ENCODE measurements around the gene RSPH10B2. TPM values are rescaled to one million over a fixed set of nuclear protein-coding genes. Genes with fewer than 3 reads are reported as not detected.
"Not testable (repeated sequence)": the region's sequence is repeated elsewhere in the genome, so short reads cannot be mapped to it uniquely, and the experiment has no call there.

The RSPH10B2 gene
- total RNA-seq: 0.89 TPM

DNA sequence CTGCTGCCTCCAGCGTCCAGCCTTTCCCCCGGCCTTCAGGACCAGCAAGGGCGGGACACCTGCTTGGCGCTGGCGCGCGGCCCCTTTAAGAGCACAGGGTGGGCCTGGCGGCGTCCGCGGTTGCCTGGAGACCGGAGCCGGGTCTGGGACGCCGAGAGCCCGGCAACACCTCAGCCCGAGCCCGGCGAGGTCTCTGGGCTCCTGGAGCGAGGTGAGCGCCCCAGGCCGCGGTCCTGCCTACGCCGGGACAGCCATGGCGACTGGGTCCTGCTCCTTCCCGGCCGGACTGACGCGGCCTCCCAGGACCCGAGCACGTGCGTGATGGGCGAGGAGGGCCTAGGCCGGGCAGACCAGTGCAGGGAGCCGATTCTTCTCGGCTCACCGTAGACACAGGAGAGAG is at the start of gene RSPH10B2:
TSS of gene RSPH10B2 (plus strand) at position 140 of the 400 bp plus-strand sequence. CDS start 3,575 bp downstream, outside the sequence.
- ATAC-seq: peak; percentile 67
- DNase-seq (ENCODE audit: low spot score); intact Hi-C loops (cut with DNase I): not testable (repeated sequence)

DNA sequence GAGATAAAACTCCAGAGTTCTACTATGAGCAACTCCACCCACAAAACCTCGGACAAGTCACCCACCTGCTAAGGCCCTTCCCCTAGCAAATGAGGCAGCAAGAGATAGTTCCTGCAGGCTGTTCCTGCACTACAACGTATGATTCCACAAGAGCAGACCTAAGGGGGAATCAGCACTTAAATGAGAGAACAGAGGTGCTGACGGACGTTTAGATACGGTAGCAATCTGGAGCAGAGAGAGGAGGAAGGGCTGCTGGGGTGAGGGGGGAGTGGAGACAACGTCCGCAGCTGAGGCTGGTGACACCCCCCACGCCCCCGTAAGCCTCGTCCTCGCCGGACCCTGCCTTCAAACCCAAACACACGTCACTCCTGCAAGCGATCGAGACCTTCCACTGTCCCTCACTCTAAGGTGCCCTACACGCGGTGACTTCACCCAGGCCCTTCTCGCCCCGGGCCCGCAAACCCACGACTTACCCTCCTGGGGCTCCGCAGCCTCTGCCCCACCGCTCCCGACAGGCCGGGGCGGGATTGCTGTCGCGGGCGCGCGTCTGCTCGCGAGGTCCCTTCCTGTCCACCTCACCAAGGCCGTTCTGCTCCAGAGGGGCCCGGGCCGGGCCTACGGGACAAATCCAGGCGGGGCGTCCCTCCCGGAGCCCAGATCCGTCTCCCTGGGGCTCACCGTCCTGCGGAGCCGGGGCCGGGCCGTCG is 47.8 kb upstream of the RSPH10B2 start:
- ATAC-seq (no peak), DNase-seq (ENCODE audit: low spot score) (peak; percentile 63)
- intact Hi-C loops (cut with DNase I): no loop called here

DNA sequence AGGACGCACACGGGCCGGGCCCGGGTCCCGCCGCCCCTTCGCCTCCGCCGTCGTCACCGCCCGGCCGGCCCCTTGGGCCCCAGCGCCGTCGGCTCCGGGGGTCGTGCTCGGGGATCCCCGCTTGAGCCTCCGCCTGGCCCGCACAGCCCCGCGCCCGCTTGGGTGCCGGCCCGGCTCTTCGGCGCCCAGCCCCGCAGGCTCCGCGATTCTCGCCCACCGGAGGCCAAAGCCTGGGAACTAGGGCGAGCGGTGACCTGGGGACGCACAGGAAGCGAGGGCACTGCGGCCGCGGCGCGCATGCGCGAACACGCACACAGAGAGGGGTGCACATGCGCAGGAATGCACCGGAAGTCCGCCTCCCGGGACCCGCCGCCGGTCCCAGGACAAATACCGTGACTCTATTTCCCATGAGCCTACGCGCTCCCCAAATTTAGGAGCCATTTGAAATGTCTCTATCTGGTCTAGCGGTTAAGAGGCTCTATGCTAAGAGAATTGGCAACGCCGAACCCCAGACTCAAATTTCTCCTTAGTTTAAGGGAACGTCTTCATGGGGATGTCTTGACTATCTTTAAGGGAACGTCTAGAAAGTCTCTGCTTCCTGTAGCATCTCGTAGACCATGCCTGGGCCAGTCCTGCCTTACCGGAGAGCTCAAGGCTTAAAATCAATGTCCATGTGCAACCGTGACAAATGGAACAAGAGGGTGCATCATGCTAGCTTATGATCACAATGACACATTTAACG is 47.1 kb upstream of the RSPH10B2 start, which contains the start of gene ZNF12:
TSS of gene ZNF12 (minus strand) at position 282 of the 742 bp plus-strand sequence. CDS start 1,774 bp downstream, outside the sequence.
- DNase-seq (ENCODE audit: low spot score): peak; percentile 98
- intact Hi-C loops (cut with DNase I): no loop called here
- peak; percentile 100 for ATAC-seq

- intact Hi-C loops (cut with DNase I): no loop called here
- no peak for ATAC-seq
Observed at GRCh38 chr7:6708304-6708703, 45.6 kb upstream of the RSPH10B2 start.

GRCh38 chr7:6709808-6710207 is 44.1 kb upstream of the RSPH10B2 start:
- DNase-seq (ENCODE audit: low spot score) (no peak), ATAC-seq (no peak)
- intact Hi-C loops (cut with DNase I): no loop called here

More at GRCh38 chr7:6708304-6708703, 45.6 kb upstream of the RSPH10B2 start:
- DNase-seq (ENCODE audit: low spot score): no peak

- intact Hi-C loops (cut with DNase I): no loop called here
- DNase-seq (ENCODE audit: low spot score) (no peak), ATAC-seq (no peak)
Observed at GRCh38 chr7:6714360-6714759, 39.5 kb upstream of the RSPH10B2 start.

DNA sequence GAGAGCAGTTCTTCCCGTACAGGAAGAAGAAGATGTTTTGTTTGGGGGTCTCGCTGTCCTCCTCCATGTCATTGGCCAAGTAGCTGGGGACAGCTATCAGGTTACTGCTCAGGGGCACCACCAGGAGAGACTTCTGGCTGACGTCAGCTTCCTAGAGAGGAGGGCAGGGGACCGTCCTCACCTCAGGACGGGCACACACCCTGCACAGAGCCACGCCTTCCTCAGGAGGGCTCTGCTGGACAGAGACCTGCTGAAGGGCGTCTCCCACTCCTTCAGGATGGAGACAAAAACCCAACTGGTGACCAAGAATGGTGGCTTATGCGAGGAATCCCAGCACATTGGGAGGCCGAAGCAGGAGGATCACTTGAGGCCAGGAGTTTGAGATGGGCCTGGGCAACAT is 38.0 kb upstream of the RSPH10B2 start:
- ATAC-seq; DNase-seq (ENCODE audit: low spot score); intact Hi-C loops (cut with DNase I): not testable (repeated sequence)

DNA sequence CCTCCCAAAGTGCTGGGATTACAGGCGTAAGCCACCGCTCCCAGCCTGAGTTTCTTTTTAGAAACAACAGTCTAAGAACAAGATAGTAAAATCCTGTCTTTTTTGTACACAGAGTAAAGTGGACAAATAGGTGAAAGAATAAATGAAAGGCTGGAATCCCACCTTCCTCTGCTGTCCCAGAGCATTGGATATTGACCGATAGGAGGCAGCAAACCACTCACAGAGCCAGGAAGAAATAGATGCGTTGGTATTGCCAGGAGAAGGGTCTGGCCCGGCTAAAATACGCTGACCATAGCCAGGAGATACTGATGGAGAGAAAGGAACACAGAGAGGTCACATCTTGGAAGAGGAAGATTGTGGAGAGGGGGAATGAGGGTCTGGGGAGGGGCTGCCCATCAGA is 35.8 kb upstream of the RSPH10B2 start:
- DNase-seq (ENCODE audit: low spot score): no peak
- ATAC-seq: no peak
- intact Hi-C loops (cut with DNase I): no loop called here

DNA sequence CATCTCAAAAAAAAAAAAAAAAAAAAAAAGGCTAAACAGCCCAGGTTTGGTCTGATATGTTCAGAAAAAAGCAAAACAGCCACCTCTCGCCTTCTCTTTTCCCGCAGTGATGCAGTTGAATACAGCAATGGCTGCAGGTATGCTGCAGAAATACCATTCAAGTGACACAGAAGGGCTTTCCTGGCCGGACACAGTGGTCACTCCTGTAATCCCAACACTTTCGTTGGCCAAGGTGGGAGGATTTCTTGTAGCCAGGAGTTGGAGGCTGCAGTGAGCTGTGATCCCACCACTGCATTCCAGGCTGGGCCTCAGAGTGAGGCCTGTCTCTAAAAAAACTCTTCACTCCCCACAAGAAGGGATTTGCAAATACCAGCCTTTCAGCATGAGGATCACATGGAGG is 29.6 kb upstream of the RSPH10B2 start:
- ATAC-seq; DNase-seq (ENCODE audit: low spot score); intact Hi-C loops (cut with DNase I): not testable (repeated sequence)

DNA sequence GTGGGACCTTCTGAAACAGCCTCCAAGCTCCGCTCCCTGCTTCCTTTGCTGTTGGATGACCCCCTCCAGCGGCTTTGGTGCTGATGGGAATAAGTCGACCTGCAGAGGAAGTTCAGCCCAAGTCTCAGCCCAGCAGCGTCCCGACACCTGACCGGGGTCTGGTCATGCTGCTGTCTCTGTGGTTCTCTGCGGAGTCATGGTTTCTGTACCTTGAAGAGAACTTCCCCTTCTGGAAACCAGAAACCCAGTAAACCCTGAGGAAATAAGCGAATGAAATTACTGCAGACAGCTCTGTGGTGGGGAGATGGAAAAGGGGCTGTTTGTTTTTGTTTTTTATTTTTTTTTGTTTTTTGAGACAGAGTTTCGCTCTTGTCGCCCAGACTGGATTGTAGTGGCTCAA is 28.9 kb upstream of the RSPH10B2 start:
- ATAC-seq (no peak), DNase-seq (ENCODE audit: low spot score) (no peak)
- intact Hi-C loops (cut with DNase I): no loop called here

GRCh38 chr7:6726341-6726740 is 27.6 kb upstream of the RSPH10B2 start:
- ATAC-seq; intact Hi-C loops (cut with DNase I); DNase-seq (ENCODE audit: low spot score): not testable (repeated sequence)

GRCh38 chr7:6727663-6728062 is 26.2 kb upstream of the RSPH10B2 start:
- intact Hi-C loops (cut with DNase I): no loop called here
- ATAC-seq (no peak), DNase-seq (ENCODE audit: low spot score) (no peak)

GRCh38 chr7:6728893-6729491 is 24.9 kb upstream of the RSPH10B2 start:
- intact Hi-C loops (cut with DNase I): not testable (repeated sequence)

GRCh38 chr7:6729492-6730342 is 24.2 kb upstream of the RSPH10B2 start:
- peak; percentile 93 for DNase-seq (ENCODE audit: low spot score)
- intact Hi-C loops (cut with DNase I): no loop called here
- peak; percentile 100 for ATAC-seq

More at GRCh38 chr7:6728893-6729491, 24.9 kb upstream of the RSPH10B2 start:
- not testable (repeated sequence) for ATAC-seq; DNase-seq (ENCODE audit: low spot score)

GRCh38 chr7:6730343-6730633 is 23.6 kb upstream of the RSPH10B2 start:
- DNase-seq (ENCODE audit: low spot score) (no peak), ATAC-seq (peak; percentile 34)
- intact Hi-C loops (cut with DNase I): no loop called here

GRCh38 chr7:6738415-6738814 is 15.5 kb upstream of the RSPH10B2 start:
- ATAC-seq; intact Hi-C loops (cut with DNase I): not testable (repeated sequence)

GRCh38 chr7:6744410-6745100 is 9.3 kb upstream of the RSPH10B2 start:
- intact Hi-C loops (cut with DNase I); ATAC-seq; DNase-seq (ENCODE audit: low spot score): not testable (repeated sequence)

More at GRCh38 chr7:6738415-6738814, 15.5 kb upstream of the RSPH10B2 start:
- not testable (repeated sequence) for DNase-seq (ENCODE audit: low spot score)

DNA sequence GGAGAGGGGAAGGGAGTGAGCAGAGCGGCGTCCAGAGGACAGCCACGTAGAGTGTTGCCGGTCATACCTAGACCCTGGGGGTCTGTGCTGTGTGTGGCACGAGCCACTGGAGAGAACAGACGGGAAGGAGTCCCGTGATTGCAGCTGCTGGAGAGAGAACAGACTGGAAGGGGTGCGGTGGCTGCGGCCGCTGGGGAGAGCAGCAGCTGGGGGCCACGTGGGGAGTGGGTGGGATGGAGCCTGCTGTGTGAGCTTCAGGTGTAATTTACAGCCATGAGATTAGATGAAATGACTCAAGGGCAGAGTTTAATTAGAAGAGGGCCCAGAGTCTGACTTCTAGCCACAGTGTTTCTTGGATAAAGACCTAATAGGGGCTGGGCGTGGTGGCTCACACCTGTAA is 4.6 kb upstream of the RSPH10B2 start:
- ATAC-seq; intact Hi-C loops (cut with DNase I); DNase-seq (ENCODE audit: low spot score): not testable (repeated sequence)

Data from sciatic nerve (tissue), 2 donors.